Heart right ventricle (tissue), 16 donors: ENCODE measurements around the gene DNAAF8. TPM values are rescaled to one million over a fixed set of nuclear protein-coding genes. Genes with fewer than 3 reads are reported as not detected.
A peak's percentile ranks its signal among the peaks of the same experiment; 100 is the strongest.

Source experiments
- ATAC-seq, 8 donors: fragments of 200-7000 bp; cut with Tn5 transposase; one replicate each; pipeline ENCODE4 v1.9.1; 2020; ENCODE audit warnings: mild to moderate bottlenecking in 8 of 8, moderate library complexity in 8 of 8, moderate number of reproducible peaks in 1 of 8
- DNase-seq, 2 donors: peaks; one replicate each; pipeline ENCODE4 v3.0.0-alpha.2; 2020
- H3K27ac ChIP-seq, 10 donors: fragments of 200-600 bp; sonication (generic) in 2 of 10; one replicate each; pipeline versions ENCODE4 v1.5.0 to v1.8.0; 2020 to 2022; ENCODE audit warnings: mild to moderate bottlenecking in 3 of 10
- H3K27me3 ChIP-seq, 7 donors: fragments of 200-600 bp; one replicate each; pipeline ENCODE4 v1.8.0; 2021 to 2022; ENCODE audit warnings: mild to moderate bottlenecking in 2 of 7
- H3K36me3 ChIP-seq, 9 donors: fragments of 200-600 bp; sonication (generic) in 1 of 9; one replicate each; pipeline versions ENCODE4 v1.5.0 to v1.8.0; 2020 to 2022; ENCODE audit warnings: mild to moderate bottlenecking in 2 of 9
- H3K4me1 ChIP-seq, 9 donors: fragments of 200-600 bp; sonication (generic) in 1 of 9; one replicate each; pipeline versions ENCODE4 v1.5.0 to v1.8.0; 2020 to 2022; ENCODE audit warnings: mild to moderate bottlenecking in 4 of 9
- H3K4me3 ChIP-seq, 10 donors: fragments of 200-600 bp; sonication (generic) in 2 of 10; one replicate each; pipeline versions ENCODE4 v1.5.0 to v1.8.0; 2020 to 2022; ENCODE audit warnings: mild to moderate bottlenecking in 7 of 10, moderate library complexity in 2 of 10
- H3K9me3 ChIP-seq, 11 donors: fragments of 200-600 bp in 10 of 11; sonication (generic) in 2 of 11; one replicate each; pipeline versions ENCODE4 v1.5.0 to v1.8.0; 2013 to 2022; ENCODE audit warnings: mild to moderate bottlenecking in 2 of 11, control low read depth in 1 of 11, moderate library complexity in 1 of 11
- CTCF ChIP-seq, 9 donors: fragments of 200-600 bp; sonication (generic) in 2 of 9; IDR thresholded peaks; one replicate each; pipeline versions ENCODE4 v1.5.0 to v1.8.0; 2021 to 2022; ENCODE audit warnings: antibody characterized with exemption in 9 of 9, mild to moderate bottlenecking in 5 of 9, moderate library complexity in 1 of 9
- WGBS, 2 donors: extraction: QIAGEN DNeasy Blood & Tissue Kit; methylation state at CpG; one replicate each; pipeline ENCODE4 v1.1.7; 2013; ENCODE audit warnings: inconsistent platforms in 1 of 2; 5-methylcytosine and 5-hydroxymethylcytosine counted together
- intact Hi-C, 10 donors: fragments of 100-400 bp; cut with DNase I; formaldehyde crosslinking; loops; one replicate each; pipeline versions ENCODE4 v1.11.1 to v1.14.2; 2022
- polyA plus RNA-seq, 2 donors: library from polyadenylated mRNA; stranded (reverse); fragments of 200-250 nt; gene quantifications; one replicate each; pipeline ENCODE4 v1.2.3, GENCODE V29; 2013
- total RNA-seq, 10 donors: library from RNA; stranded (reverse); fragmentation: NEBNext Ultra II Directional in 3 of 10; extraction: Animal tissue kit (Norgen Biotek cat#: 25700) in 3 of 10; gene quantifications; one replicate each; pipeline versions ENCODE4 v1.2.1 to v1.2.4, GENCODE V29; 2021 to 2023
- donor health status: Arrhythmogenic right ventricular cardiomyopathy.
- donor health status: ischemic (EF 13 %, LVEDD 7.1; RV severe dilation, severe dysfunction).
- donor health status: healthy with polysubstance abuse.
- donor health status: DM: no; HTN: yes; CAD: no.
- donor health status: DM: no; HTN: no; CAD: no.
- donor health status: ischemic (EF 25% LVEDD 6.9; RV normal size, moderate dysfunction).
- donor health status: ischemic (EF 25% LVEDD 5.7; RV mildly dilated, moderate dysfunction).
- donor health status: healthy.
- donor health status: DM: yes; HTN: yes; CAD: no.
- donor health status: Ischemic cardiomyopathy.
- donor health status: ischemic (EF 35%, LVEDD 5.7; RV mildly dilated, moderate dysfunction).
- donor health status: nonischemic (EF 11% LVEDD 7.7; RV severe dilation, severe dysfunction).
- donor health status: DM: yes; HTN: yes; CAD: no.
- donor health status: PGD.
- donor health status: ischemic (EF 29% LVEDD 5.4; RV normal size, mild dysfunction).
- donor health status: nonischemic (EF 23%, LVEDD 6.1; RV moderate dilation, normal function).

DNAAF8 gene
- total and polyA plus RNA-seq, 12 donors, result 0.32 to 1.9 (median 1.1) TPM; not detected in 2

GRCh38 chr16:4701791-4702465 lies 32.4 kb upstream of the DNAAF8 start:
- Histone ChIP-seq H3K4me3 (no peak overlapping the region), H3K27me3 (no peaks in the 10 kb centered on the region), H3K27ac (no peak overlapping the region), H3K9me3 (no peaks in the 10 kb centered on the region), H3K4me1 (peaks cover 0 to 12% (median 2%) of the 10 kb centered on the region in 9 donors), H3K36me3 (peaks cover 0 to 99% (median 39%) of the 10 kb centered on the region in 9 donors)
- TF ChIP-seq CTCF (IDR thresholded peaks at IDR 0.05), result no peak
- intact Hi-C loops, result no loop called here
- WGBS, 2 donors, result 90 to 92% methylated on average over 17 of the region's 17 CpGs
- ATAC-seq, result peak in 1 of 8 donors; percentile 4
- no peak for DNase-seq

DNA sequence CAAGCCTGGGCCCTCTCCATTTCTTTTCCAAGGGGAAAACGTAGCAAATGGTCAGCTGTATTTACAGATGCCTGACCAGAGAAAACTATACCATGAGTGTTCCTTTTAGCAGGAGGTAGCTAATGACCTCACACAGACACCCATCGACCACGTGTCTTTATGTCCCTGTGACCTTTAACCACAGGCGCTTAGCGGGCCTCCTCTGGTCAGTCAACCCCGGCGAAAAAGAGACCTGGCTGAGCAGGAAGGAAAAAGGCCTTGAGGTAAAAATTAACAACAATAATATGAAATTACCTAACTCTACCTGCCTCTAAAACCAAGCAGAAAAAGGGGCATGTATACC lies 31.9 kb upstream of the DNAAF8 start:
- 89 to 93% methylated on average over 7 of the region's 7 CpGs for WGBS, 2 donors
- Histone ChIP-seq H3K36me3 (peaks cover 0 to 100% (median 37%) of the 10 kb centered on the region in 9 donors), H3K9me3 (no peaks in the 10 kb centered on the region), H3K4me3 (no peak overlapping the region), H3K27me3 (no peaks in the 10 kb centered on the region), H3K4me1 (peaks cover 0 to 12% (median 0%) of the 10 kb centered on the region in 9 donors), H3K27ac (no peak overlapping the region)
- TF ChIP-seq CTCF (IDR thresholded peaks at IDR 0.05), result no peak
- DNase-seq, result no peak
- intact Hi-C loops, result no loop called here
- ATAC-seq, result no peak

- no peak overlapping the region for H3K4me3 ChIP-seq
- DNase-seq (no peak), ATAC-seq (no peak)
- WGBS, 2 donors, result 86 to 90% methylated on average over 7 of the region's 7 CpGs
- no peaks in the 10 kb centered on the region for H3K9me3 ChIP-seq
- no peaks in the 10 kb centered on the region for H3K27me3 ChIP-seq
- TF ChIP-seq CTCF (IDR thresholded peaks at IDR 0.05), result no peak
- peaks cover 0 to 95% (median 39%) of the 10 kb centered on the region in 9 donors for H3K36me3 ChIP-seq
- H3K27ac ChIP-seq, result no peak overlapping the region
- H3K4me1 ChIP-seq, result peaks cover 0 to 12% (median 0%) of the 10 kb centered on the region in 9 donors
- intact Hi-C loops, result no loop called here
Observed at GRCh38 chr16:4703906-4704305, 30.4 kb upstream of the DNAAF8 start.

DNA sequence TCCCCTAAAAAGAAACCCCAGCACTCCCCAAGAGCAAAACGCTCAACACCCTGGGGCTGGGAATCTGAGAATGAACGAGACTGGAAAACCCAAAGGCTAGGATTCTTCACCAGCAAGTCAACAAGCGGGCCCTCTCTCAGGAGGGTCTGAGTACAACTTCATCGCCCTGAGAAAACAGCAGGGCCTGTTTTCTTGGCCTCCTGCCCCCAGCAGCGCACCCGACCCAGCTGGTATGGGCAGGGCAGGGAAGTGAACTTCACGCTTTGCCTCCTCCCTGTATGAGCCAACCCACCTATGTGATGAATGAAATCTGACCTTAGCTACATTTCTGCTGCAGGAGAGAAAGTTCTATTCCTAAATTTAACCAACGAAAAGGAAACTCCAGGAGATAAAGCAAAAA lies 29.8 kb upstream of the DNAAF8 start:
- no peak for TF ChIP-seq CTCF (IDR thresholded peaks at IDR 0.05)
- H3K36me3 ChIP-seq, result peaks cover 0 to 92% (median 38%) of the 10 kb centered on the region in 9 donors
- 93 to 94% methylated on average over 8 of the region's 8 CpGs for WGBS, 2 donors

More for the DNA sequence above, 29.8 kb upstream of the DNAAF8 start:
- no peaks in the 10 kb centered on the region for H3K27me3 ChIP-seq
- intact Hi-C loops, result no loop called here
- H3K27ac ChIP-seq, result no peak overlapping the region
- ATAC-seq, result no peak
- peaks cover 0 to 12% (median 0%) of the 10 kb centered on the region in 9 donors for H3K4me1 ChIP-seq
- H3K4me3 ChIP-seq, result no peak overlapping the region
- DNase-seq, result no peak
- H3K9me3 ChIP-seq, result no peaks in the 10 kb centered on the region
